GM23248 (cell line): ENCODE data around the gene TENM3. TPM values are rescaled to one million over a fixed set of nuclear protein-coding genes. Genes with fewer than 3 reads are reported as not detected.

Experiments
- DNase-seq: peaks from one replicate; pipeline ENCODE4 v3.0.0-alpha.2; 2015
- H2AFZ ChIP-seq: fragments of 200-600 bp; sonication (generic); 2 replicates; pipeline ENCODE4 v1.6.1; 2016; ENCODE audit warnings: antibody characterized with exemption
- H3F3A ChIP-seq: fragments of 200-600 bp; sonication (generic); 2 replicates; pipeline ENCODE4 v1.6.1; 2016; ENCODE audit warnings: mild to moderate bottlenecking, antibody characterized with exemption, mixed run types; ENCODE audit not compliant: insufficient read depth
- H3K27ac ChIP-seq: fragments of 200-600 bp; sonication (generic); 2 replicates; pipeline ENCODE4 v1.5.1; 2016; ENCODE audit warnings: mild to moderate bottlenecking
- H3K27me3 ChIP-seq: fragments of 200-600 bp; sonication (generic); replicated peaks from 2 replicates; pipeline ENCODE4 v1.6.1; 2016; ENCODE audit warnings: mild to moderate bottlenecking; ENCODE audit not compliant: insufficient read depth
- H3K36me3 ChIP-seq: fragments of 200-600 bp; sonication (generic); 2 replicates; pipeline ENCODE4 v1.6.1; 2016; ENCODE audit warnings: low read depth, mild to moderate bottlenecking
- H3K4me1 ChIP-seq: fragments of 200-600 bp; sonication (generic); 2 replicates; pipeline ENCODE4 v1.6.1; 2016; ENCODE audit warnings: mild to moderate bottlenecking; ENCODE audit not compliant: insufficient read depth
- H3K4me2 ChIP-seq: fragments of 200-600 bp; sonication (generic); one replicate; pipeline ENCODE4 v1.6.1; 2016; ENCODE audit warnings: mild to moderate bottlenecking; ENCODE audit not compliant: unreplicated experiment
- H3K4me3 ChIP-seq: fragments of 200-600 bp; sonication (generic); 2 replicates; pipeline ENCODE4 v1.5.1; 2016; ENCODE audit warnings: mild to moderate bottlenecking
- H3K79me2 ChIP-seq: fragments of 200-600 bp; sonication (generic); 2 replicates; pipeline ENCODE4 v1.6.1; 2016; ENCODE audit warnings: mild to moderate bottlenecking; ENCODE audit not compliant: insufficient read depth
- H3K9ac ChIP-seq: fragments of 200-600 bp; sonication (generic); 2 replicates; pipeline ENCODE4 v1.6.1; 2016; ENCODE audit warnings: mild to moderate bottlenecking
- H3K9me2 ChIP-seq: fragments of 200-600 bp; sonication (generic); 2 replicates; pipeline ENCODE4 v1.6.1; 2016; ENCODE audit warnings: mixed run types, mild to moderate bottlenecking, moderate library complexity; ENCODE audit not compliant: insufficient read depth
- H3K9me3 ChIP-seq: fragments of 200-600 bp; sonication (generic); one replicate; pipeline ENCODE4 v1.6.1; 2017; ENCODE audit warnings: low read depth
- H4K20me1 ChIP-seq: fragments of 200-600 bp; sonication (generic); 2 replicates; pipeline ENCODE4 v1.6.0; 2016; ENCODE audit not compliant: insufficient read depth
- EZH2 ChIP-seq: fragments of 200-600 bp; sonication (generic); IDR thresholded peaks from 2 replicates; pipeline ENCODE4 v1.6.1; 2018; ENCODE audit warnings: antibody characterized with exemption, mild to moderate bottlenecking; ENCODE audit not compliant: insufficient read depth, poor library complexity, severe bottlenecking
- EZH2phosphoT487 ChIP-seq: fragments of 200-600 bp; sonication (generic); IDR thresholded peaks from 2 replicates; pipeline ENCODE4 v1.6.1; 2018; ENCODE audit warnings: antibody characterized with exemption, moderate library complexity, mild to moderate bottlenecking, low read depth; ENCODE audit not compliant: insufficient read depth
- WGBS, 2 experiments: methylation state at CpG; one replicate each; pipeline ENCODE4 v1.1.6; 2015 to 2017; ENCODE audit warnings: low lambda C conversion rate in 2 of 2, low coverage in 1 of 2; ENCODE audit errors: missing lambda C conversion rate in 2 of 2; 5-methylcytosine and 5-hydroxymethylcytosine counted together
- in situ Hi-C: fragments of 300-500 bp; cut with MboI; formaldehyde crosslinking; loops from 2 replicates; pipeline ENCODE4 v1.15.0; 2020
- polyA plus RNA-seq: library from polyadenylated mRNA; unstranded; fragments of >200 nt; fragmentation: Nextera tagmentation; extraction: Ambion mirVana; gene quantifications from 2 replicates; pipeline ENCODE4 v1.2.1, GENCODE V29; 2016
- total RNA-seq: library from RNA; depleted of rRNA; stranded (reverse); fragments of >200 nt; shearing (Covaris generic); gene quantifications from 2 replicates; pipeline ENCODE4 v1.2.3, GENCODE V29; 2014

TENM3 gene
- total and polyA plus RNA-seq, 2 experiments from 2014 or later, result 0.83 to 8.1 TPM

DNA sequence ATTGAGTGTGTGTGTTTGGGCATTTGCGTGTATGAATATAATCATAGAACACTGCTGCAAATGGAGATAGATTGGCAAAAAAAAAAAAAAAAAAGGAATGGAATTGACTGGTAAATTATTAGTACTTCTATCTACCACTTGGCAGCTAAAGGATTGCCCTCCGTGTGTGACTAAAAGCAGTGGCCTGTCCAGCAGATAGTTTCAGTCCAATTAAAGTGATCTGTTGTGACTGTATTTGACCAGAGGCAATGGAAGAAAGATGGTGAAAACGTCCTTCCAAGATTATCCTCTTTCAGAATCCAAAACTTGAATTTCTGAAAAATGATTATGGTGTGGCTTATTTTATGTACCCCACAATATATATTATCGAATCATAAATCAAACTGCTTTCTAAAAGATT is 19.5 kb upstream of the TENM3 start:
- Histone ChIP-seq H3K4me1 (no peaks in the 10 kb centered on the region), H4K20me1 (no peaks in the 10 kb centered on the region), H3K27ac (no peak overlapping the region), H3K4me2 (no peak overlapping the region), H2AFZ (no peak overlapping the region), H3K36me3 (no peaks in the 10 kb centered on the region), H3K4me3 (no peak overlapping the region), H3K9ac (no peak overlapping the region), H3K27me3 (no peaks in the 10 kb centered on the region), H3K79me2 (no peaks in the 10 kb centered on the region), H3F3A (no peaks in the 10 kb centered on the region), H3K9me3 (no peaks in the 10 kb centered on the region), H3K9me2 (no peaks in the 10 kb centered on the region)
- in situ Hi-C loops, result no loop called here
- no peak for TF ChIP-seq EZH2phosphoT487
- TF ChIP-seq EZH2, result no peak
- DNase-seq, result no peak
- WGBS, 2 experiments, result 23 to 26% methylated on average over 4 of the region's 4 CpGs

DNA sequence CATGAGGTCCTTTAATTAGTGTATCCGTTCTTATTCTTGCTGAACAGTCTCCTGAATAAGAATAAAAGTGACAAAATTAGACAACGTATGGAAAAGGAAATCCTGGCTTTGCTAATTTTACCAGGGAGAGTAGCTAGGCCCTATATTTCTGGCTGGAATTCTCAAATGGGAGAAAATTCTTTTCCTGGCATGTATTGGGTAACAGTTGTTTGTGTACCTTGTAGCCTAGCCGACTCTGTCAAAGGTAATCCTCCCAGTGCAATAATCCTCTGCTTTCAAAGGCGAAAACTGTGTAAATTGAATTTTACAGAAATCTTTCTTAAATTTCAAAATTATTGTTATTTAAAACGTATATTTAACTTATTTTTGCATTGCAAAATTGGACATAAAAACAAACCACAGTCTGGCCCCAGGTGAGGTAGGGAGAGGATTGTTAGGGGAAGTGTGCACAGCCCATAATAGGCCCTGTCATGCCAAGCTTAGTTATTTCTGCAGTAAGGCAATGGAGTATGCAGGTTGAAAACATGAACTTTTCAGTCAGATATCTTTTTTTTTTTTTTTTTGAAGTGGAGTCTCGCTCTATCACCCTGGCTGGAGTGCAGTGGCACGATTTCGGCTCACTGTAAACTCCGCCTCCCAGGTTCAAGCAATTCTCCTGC is 18.9 kb upstream of the TENM3 start:
- in situ Hi-C loops, result no loop called here
- Histone ChIP-seq H3K9me2 (no peaks in the 10 kb centered on the region), H3K9ac (no peak overlapping the region), H3K27me3 (no peaks in the 10 kb centered on the region), H3F3A (no peaks in the 10 kb centered on the region), H3K4me1 (no peaks in the 10 kb centered on the region), H3K4me3 (no peak overlapping the region), H3K36me3 (no peaks in the 10 kb centered on the region), H3K27ac (no peak overlapping the region), H3K4me2 (no peak overlapping the region), H3K79me2 (no peaks in the 10 kb centered on the region), H2AFZ (no peak overlapping the region), H3K9me3 (no peaks in the 10 kb centered on the region), H4K20me1 (no peaks in the 10 kb centered on the region)
- TF ChIP-seq EZH2phosphoT487, result no peak
- WGBS, 2 experiments, result 30 to 31% methylated on average over 9 of the region's 9 CpGs
- no peak for DNase-seq

GRCh38 chr4:182225257-182225852 is 17.8 kb upstream of the TENM3 start:
- Histone ChIP-seq H3K9me2 (no peaks in the 10 kb centered on the region), H4K20me1 (no peaks in the 10 kb centered on the region), H3K4me3 (no peak overlapping the region), H3K9ac (no peak overlapping the region), H3K4me2 (no peak overlapping the region), H3K27me3 (no peaks in the 10 kb centered on the region), H2AFZ (no peak overlapping the region), H3K36me3 (no peaks in the 10 kb centered on the region), H3F3A (no peaks in the 10 kb centered on the region), H3K4me1 (no peaks in the 10 kb centered on the region), H3K9me3 (no peaks in the 10 kb centered on the region), H3K27ac (no peak overlapping the region), H3K79me2 (no peaks in the 10 kb centered on the region)
- no peak for TF ChIP-seq EZH2
- in situ Hi-C loops, result no loop called here
- no peak for DNase-seq
- 45 to 53% methylated on average over 9 of the region's 9 CpGs for WGBS, 2 experiments

DNA sequence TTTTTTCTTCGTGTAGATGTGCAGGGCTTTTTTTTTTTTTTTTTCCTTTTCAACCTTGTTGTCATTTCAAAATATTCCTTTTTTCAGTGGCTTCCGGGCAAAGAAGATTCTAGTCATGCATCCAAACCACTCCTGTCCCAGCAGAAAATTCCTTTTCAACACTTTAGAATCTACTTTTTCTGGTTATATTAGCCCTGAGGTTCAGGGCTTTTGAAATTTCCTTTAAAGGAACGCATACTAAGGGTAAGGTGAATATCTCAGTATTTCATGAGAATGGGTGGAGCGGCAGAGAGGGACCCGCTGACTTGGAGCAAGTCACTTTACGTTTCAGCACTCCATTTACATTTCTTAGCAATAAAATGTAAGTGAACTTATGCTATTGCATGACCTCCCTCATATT is 15.6 kb upstream of the TENM3 start:
- no peaks in the 10 kb centered on the region for H3K4me1 ChIP-seq
- no peaks in the 10 kb centered on the region for H3K9me2 ChIP-seq
- in situ Hi-C loops, result no loop called here
- H3K4me2 ChIP-seq, result no peak overlapping the region
- no peaks in the 10 kb centered on the region for H3K27me3 ChIP-seq
- no peaks in the 10 kb centered on the region for H3F3A ChIP-seq
- H4K20me1 ChIP-seq, result no peaks in the 10 kb centered on the region
- no peak for DNase-seq
- no peaks in the 10 kb centered on the region for H3K36me3 ChIP-seq
- 33 to 42% methylated on average over 6 of the region's 6 CpGs for WGBS, 2 experiments
- H2AFZ ChIP-seq, result no peak overlapping the region
- no peaks in the 10 kb centered on the region for H3K9me3 ChIP-seq
- H3K27ac ChIP-seq, result no peak overlapping the region
- H3K4me3 ChIP-seq, result no peak overlapping the region
- H3K79me2 ChIP-seq, result no peaks in the 10 kb centered on the region
- TF ChIP-seq EZH2 (no peak), EZH2phosphoT487 (no peak)
- no peak overlapping the region for H3K9ac ChIP-seq
